ENCODE data around the gene SLC33A1.
"Not testable (repeated sequence)": the region's sequence is repeated elsewhere in the genome, so short reads cannot be mapped to it uniquely, and the experiment has no call there.

Gene SLC33A1

GRCh38 chr3:155861476-155862183 lies 7.4 kb upstream of the SLC33A1 start:
- no peak for DNase-seq (ENCODE audit: low spot score)

DNA sequence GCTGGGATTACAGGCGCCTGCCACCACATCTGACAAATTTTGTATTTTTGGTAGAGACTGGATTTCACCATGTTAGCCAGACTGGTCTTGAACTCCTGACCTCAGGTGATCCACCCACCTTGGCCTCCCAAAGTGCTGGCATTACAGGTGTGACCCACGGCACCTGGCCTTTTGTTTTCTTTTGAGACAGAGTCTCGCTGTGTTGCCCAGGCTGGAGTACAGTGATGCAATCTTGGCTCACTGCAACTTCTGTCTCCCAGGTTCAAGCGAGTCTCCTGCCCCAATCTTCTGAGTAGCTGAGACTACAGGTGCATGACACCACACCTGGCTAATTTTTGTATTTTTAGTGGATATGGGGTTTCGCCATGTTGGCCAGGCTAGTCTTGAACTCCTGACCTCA lies 6.2 kb upstream of the SLC33A1 start:
- DNase-seq (ENCODE audit: low spot score) = not testable (repeated sequence)

DNA sequence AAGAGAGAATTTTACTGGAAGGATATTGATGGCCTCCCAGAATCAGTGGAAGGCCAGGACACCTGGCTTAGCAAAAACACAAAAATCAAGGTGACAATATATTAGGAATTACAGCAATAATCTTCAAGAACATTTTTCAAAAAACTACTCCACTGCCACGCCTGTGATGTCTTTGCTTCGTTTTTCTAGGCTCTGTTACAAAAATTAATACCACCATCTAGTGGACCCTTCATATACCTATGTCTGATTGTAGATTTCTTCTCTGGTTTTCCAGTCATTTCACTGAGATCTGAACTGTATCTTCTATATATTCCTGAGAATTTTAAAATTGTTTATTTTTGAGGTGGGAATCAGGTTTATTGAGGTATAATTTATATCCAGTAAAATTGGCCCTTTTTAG lies 5.6 kb upstream of the SLC33A1 start:
- DNase-seq (ENCODE audit: low spot score) = peak; percentile 68

GRCh38 chr3:155853214-155854140 lies 750 bp downstream of the SLC33A1 start:
- no peak for DNase-seq (ENCODE audit: low spot score)

DNA sequence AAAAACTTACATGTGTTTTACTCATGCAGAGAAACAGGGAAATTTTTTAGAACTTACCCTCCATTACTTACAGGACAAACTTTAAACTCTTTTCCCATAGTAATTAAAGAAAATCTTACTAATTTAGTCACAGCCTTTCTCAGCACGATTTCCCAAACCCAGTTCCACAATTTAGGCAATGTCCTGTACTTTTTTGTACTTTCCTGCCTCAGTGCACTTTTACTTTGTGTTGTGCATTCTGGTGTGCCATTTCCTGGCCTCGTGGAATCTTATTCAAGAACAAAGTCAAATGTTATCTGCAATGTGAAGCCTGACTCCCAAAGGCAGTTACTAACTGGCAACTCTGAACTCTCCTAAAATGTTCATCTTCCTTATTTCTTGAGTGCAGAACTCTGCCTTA lies 1.9 kb downstream of the SLC33A1 start:
- peak; percentile 30 for DNase-seq (ENCODE audit: low spot score)

- not testable (repeated sequence) for DNase-seq (ENCODE audit: low spot score)
Observed at GRCh38 chr3:155849404-155849803, 4.8 kb downstream of the SLC33A1 start.

- no peak for DNase-seq (ENCODE audit: low spot score)
Observed at GRCh38 chr3:155847993-155848392, 6.2 kb downstream of the SLC33A1 start.

- no peak for DNase-seq (ENCODE audit: low spot score)
Observed at GRCh38 chr3:155846119-155846518, 8.1 kb downstream of the SLC33A1 start.

GRCh38 chr3:155843569-155843968 lies 10.7 kb downstream of the SLC33A1 start:
- DNase-seq (ENCODE audit: low spot score) = no peak

DNA sequence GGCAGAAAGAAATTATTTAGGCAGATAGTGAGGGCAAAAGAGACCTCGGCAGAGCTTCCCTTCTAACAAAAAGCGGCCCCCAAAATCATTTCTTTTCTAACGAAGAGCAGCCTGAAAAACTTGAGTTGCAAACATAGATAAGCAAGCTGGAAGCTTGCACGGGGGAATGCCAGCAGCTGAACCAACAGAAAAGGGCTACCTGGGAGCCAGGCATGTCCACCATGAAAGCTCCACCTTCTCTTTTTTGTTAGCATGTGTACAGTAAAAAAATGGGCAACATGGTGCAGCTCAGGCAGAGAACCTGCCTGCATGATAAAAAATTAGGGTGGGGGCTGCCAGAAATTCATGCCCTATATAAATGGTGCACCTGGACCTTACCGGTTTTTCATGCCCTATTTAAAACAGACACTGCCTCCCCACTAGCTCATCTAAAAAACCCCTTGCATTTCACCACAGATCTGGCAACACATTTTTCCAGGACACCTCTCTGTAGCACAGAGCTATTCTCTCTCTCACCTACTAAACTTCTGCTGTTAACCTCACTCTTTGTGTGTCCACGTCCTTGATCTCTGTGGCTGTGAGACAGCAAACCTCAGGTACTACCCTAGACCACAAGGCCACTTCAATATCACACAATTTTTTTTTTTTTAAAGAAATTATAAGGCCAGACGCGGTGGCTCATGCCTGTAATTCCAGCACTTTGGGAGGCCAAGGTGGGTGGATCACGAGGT lies 18.7 kb downstream of the SLC33A1 start:
- DNase-seq (ENCODE audit: low spot score) = no peak

DNA sequence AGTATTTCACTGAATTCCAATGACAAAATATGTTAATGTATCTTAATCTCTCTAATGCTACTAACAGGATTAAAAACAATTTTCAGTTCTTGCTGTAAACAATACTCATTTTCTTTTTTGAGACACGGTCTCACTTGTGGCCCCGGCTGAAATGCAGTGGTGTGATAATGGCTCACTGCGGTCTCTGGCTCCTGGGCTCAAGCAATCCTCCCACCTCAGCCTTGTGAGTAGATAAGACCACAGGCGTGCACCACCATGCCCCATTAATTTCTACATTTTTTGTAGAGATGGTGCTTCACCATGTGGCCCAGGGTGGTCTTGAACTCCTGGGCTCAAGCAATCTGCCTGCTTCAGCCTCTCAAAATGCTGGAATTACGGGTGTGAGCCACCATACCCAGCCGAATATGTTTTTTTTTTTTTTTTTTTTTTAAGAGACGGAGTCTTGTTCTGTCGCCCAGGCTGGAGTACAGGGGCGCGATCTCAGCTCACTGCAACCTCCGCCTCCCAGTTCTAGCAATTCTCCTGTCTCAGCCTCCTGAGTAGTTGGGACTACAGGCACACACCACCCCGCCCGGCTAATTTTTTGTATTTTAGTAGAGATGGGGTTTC lies 25.6 kb downstream of the SLC33A1 start:
- not testable (repeated sequence) for DNase-seq (ENCODE audit: low spot score)

DNA sequence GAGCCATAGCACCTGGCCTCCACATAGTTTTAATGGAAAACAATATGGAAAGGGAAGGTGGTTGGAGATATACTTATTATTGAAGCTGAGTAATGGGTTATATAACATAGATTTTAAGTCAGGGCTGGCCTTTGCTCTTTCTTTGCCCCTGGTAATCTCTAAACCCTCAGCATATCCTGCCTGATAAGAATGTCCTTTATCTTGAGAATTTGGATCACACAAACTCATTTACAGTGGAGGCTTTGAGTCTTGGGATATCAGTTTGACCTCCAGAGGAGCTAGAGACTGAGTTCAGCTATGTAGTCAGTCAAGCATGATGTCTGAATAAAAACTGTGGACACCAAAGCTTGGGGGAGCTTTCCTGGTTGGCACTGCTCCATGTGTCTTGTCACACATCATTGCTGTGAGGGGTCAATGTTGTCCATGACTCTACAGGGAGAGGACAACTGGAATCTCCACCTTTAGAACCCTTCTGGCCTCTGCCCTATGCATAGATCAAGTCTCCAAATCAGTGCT lies 39.1 kb downstream of the SLC33A1 start:
- no peak for DNase-seq (ENCODE audit: low spot score)

GRCh38 chr3:155813224-155813623 lies 41.0 kb downstream of the SLC33A1 start:
- DNase-seq (ENCODE audit: low spot score) = not testable (repeated sequence)

DNA sequence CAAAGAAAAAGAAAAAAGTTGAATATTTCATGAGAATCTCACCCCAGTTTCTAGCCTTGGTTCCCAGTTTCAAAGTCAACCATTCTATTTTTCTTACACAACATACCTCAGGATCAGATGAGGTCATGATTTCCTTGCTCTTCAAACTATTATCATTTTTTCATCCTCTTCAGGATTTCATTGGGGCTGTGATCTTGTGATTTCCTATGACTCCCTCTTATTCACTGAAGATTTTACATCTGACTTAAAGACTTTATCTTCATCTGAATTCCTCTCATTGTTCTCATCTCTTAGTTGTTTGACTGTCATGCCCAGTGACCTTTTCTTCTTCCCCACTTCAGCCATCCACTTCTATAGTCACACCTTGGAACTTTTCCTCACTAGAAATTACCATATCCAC lies 45.0 kb downstream of the SLC33A1 start:
- DNase-seq (ENCODE audit: low spot score) = no peak

DNA sequence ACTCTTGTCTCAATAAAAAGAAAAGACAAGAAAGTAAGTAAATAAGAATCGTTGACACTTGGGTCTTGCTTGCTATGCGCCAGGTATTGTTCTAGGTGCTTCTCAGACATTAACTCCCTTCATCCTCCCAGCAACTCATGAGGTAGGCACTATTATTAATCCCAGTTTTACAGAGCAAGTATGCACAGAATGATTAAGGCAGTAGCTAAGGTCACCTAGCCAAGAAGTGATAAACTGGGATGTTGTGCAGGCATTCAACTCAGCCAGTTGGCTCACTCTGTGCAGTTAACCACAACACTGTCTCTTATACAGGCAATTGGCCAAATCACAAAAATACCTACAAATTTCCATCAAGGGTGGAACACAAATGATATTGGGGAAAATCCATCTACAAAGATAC lies 46.4 kb downstream of the SLC33A1 start:
- DNase-seq (ENCODE audit: low spot score) = no peak

- peak; percentile 33 for DNase-seq (ENCODE audit: low spot score)
Observed at GRCh38 chr3:155805802-155806618, 48.2 kb downstream of the SLC33A1 start, which contains the start of gene C3orf33. TSS of gene C3orf33 (minus strand) at chr3:155806278. CDS start at chr3:155806252, 26 bp downstream.

DNA sequence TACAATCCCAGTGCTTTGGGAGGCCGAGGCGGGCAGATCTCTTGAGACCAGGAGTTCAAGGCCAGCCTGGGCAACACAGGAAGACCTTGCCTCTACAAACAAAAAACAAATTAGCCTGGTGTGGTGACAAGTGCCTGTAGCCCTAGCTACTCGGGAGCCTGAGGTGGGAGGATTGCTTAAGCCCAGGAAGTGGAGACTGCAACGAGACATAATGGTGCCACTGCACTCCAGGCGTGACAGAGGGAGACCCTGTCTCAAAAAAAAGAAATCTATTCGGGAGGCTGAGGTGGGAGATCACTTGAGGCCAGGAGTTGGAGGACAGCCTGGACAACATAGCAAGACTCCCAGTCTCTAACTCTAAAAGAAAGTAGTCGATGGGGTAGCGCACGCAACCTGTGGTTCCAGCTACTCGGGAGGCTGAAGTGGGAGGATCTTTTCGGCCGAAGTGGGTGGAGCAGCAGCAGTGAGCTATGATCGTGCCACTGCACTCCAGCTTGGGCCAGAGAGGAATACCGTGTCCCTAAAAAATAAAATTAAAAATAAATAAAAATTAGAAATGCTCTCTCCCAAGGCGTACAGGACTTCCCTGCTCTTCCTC lies 48.9 kb downstream of the SLC33A1 start:
- no peak for DNase-seq (ENCODE audit: low spot score)

DNA sequence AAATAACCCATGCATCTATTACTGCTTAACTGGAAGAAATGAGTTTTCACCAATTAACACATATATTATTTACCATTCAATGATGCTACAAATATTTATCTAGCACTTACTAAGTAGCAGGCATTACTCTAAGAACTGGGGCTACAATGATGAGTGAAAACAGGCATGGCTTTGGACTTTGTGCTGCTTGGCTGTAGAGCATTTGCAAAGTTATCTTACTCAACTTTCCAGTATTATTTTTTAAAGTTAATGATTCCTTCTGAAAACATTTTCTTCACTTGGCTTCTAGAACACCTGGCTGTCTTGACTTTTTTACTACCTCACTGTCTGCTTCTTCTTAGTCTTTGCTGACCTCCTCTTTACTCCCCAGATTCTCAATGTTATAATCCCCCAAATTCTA lies 49.9 kb downstream of the SLC33A1 start:
- DNase-seq (ENCODE audit: low spot score) = no peak

- DNase-seq (ENCODE audit: low spot score) = no peak
Observed at GRCh38 chr3:155792532-155792931, 61.7 kb downstream of the SLC33A1 start.

DNA sequence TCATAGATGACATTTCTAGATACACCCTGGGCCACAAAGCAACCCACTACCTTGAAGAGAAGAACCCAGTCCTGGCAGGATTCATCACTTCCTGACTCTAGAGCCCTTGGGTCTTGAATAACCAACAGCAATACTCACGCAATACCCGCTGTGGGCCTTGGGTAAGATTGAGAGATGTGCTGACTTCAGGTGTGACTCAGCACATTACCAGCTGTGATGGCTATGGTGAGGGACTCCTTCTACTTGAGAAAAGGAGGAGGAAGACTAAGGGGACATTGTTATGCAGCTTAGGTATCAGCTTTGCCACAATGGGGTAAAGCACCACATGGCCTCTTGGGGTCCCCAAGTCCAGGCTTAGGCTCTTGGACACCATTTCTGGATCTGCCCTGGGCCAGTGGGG lies 63.0 kb downstream of the SLC33A1 start:
- DNase-seq (ENCODE audit: low spot score) = no peak
